Neural cell (in vitro differentiated cells): ENCODE measurements around the gene CMTM8. TPM values are rescaled to one million over a fixed set of nuclear protein-coding genes. Genes with fewer than 3 reads are reported as not detected.

Source experiments
- H2AFZ ChIP-seq: fragments of 200-600, 300-800 bp; sonication (generic), shearing (Covaris generic); 2 replicates; pipeline ENCODE4 v1.6.0; 2014; ENCODE audit warnings: low read depth, mild to moderate bottlenecking, antibody characterized with exemption, low read length, moderate library complexity
- H3F3A ChIP-seq: fragments of 200-600 bp; shearing (Covaris generic); 2 replicates; pipeline ENCODE4 v1.6.1; 2016; ENCODE audit warnings: mild to moderate bottlenecking, moderate library complexity, mixed read lengths, antibody characterized with exemption, low read length; ENCODE audit not compliant: insufficient read depth, poor library complexity, severe bottlenecking
- H3K27ac ChIP-seq: fragments of 200-600, 300-800 bp; sonication (generic), shearing (Covaris generic); 2 replicates; pipeline ENCODE4 v1.5.1; 2014; ENCODE audit warnings: mild to moderate bottlenecking, low read length, moderate library complexity
- H3K27me3 ChIP-seq: fragments of 300-800, 200-600 bp; sonication (generic), shearing (Covaris generic); 2 replicates; pipeline ENCODE4 v1.6.0; 2014; ENCODE audit warnings: mild to moderate bottlenecking, low read depth, low read length, moderate library complexity; ENCODE audit not compliant: insufficient read depth
- H3K36me3 ChIP-seq: fragments of 300-800, 200-600 bp; sonication (generic), shearing (Covaris generic); 2 replicates; pipeline ENCODE4 v1.5.1; 2014; ENCODE audit warnings: mild to moderate bottlenecking, antibody characterized with exemption, low read length, moderate library complexity; ENCODE audit not compliant: insufficient read depth
- H3K4me2 ChIP-seq: fragments of 300-800, 200-600 bp; sonication (generic), shearing (Covaris generic); 2 replicates; pipeline ENCODE4 v1.6.0; 2014; ENCODE audit warnings: mild to moderate bottlenecking, low read length
- H3K4me3 ChIP-seq: fragments of 300-800, 200-600 bp; sonication (generic), shearing (Covaris generic); 2 replicates; pipeline ENCODE4 v1.5.1; 2014; ENCODE audit warnings: mild to moderate bottlenecking, low read length, moderate library complexity
- H3K79me2 ChIP-seq: fragments of 200-600 bp; shearing (Covaris generic); replicated peaks from 2 replicates; pipeline ENCODE4 v1.6.0; 2014; ENCODE audit warnings: mild to moderate bottlenecking, low read length, moderate library complexity; ENCODE audit not compliant: insufficient read depth
- H3K9ac ChIP-seq: fragments of 300-800, 200-600 bp; sonication (generic), shearing (Covaris generic); 2 replicates; pipeline ENCODE4 v1.6.1; 2016; ENCODE audit warnings: mild to moderate bottlenecking, low read length, mixed read lengths
- H3K9me2 ChIP-seq: fragments of 200-600 bp; shearing (Covaris generic); 2 replicates; pipeline ENCODE4 v1.6.1; 2016; ENCODE audit warnings: mild to moderate bottlenecking, low read length, mixed read lengths; ENCODE audit not compliant: insufficient read depth
- H3K9me3 ChIP-seq: fragments of 200-600, 300-800 bp; sonication (generic), shearing (Covaris generic); 2 replicates; pipeline ENCODE4 v1.6.1; 2016; ENCODE audit warnings: mild to moderate bottlenecking, mixed run types, low read length, moderate library complexity, mixed read lengths
- H4K20me1 ChIP-seq: fragments of 200-600 bp; shearing (Covaris generic); 2 replicates; pipeline ENCODE4 v1.6.1; 2016; ENCODE audit warnings: mild to moderate bottlenecking, mixed run types; ENCODE audit not compliant: insufficient read depth
- EP300 ChIP-seq: fragments of 450-650 bp; conservative IDR thresholded peaks from 2 replicates; pipeline ENCODE4 v1.6.1; 2014; ENCODE audit warnings: antibody characterized with exemption, mild to moderate bottlenecking, moderate library complexity; ENCODE audit not compliant: poor library complexity, severe bottlenecking
- EZH2 ChIP-seq: fragments of 200-600, 300-800 bp; shearing (Covaris generic), sonication (generic); IDR thresholded peaks from 2 replicates; pipeline ENCODE4 v1.6.1; 2014; ENCODE audit warnings: antibody characterized with exemption, low read length, borderline replicate concordance, mild to moderate bottlenecking; ENCODE audit not compliant: insufficient read depth, poor library complexity, severe bottlenecking
- MXI1 ChIP-seq: fragments of 450-650 bp; conservative IDR thresholded peaks from 2 replicates; pipeline ENCODE4 v1.6.1; 2014; ENCODE audit warnings: antibody characterized with exemption, mild to moderate bottlenecking; ENCODE audit not compliant: poor library complexity, severe bottlenecking
- POLR2AphosphoS5 ChIP-seq: IDR thresholded peaks from 2 replicates; pipeline ENCODE4 v1.6.1; 2012
- RAD21 ChIP-seq: fragments of 450-650 bp; conservative IDR thresholded peaks from 2 replicates; pipeline ENCODE4 v1.6.1; 2014; ENCODE audit warnings: antibody characterized with exemption, mild to moderate bottlenecking, moderate library complexity
- SMC3 ChIP-seq: fragments of 450-650 bp; conservative IDR thresholded peaks from 2 replicates; pipeline ENCODE4 v1.6.1; 2014; ENCODE audit warnings: antibody characterized with exemption, mild to moderate bottlenecking, moderate library complexity; ENCODE audit not compliant: poor library complexity
- TAF1 ChIP-seq: IDR thresholded peaks from 2 replicates; pipeline ENCODE4 v1.6.1; 2012; ENCODE audit warnings: low read depth
- polyA plus RNA-seq: library from polyadenylated mRNA; depleted of rRNA; stranded (reverse); fragments of >200 nt; gene quantifications from 2 replicates; pipeline ENCODE4 v1.2.3, GENCODE V29; 2014
- TF ChIP-seq, protein P1 (sequence below): IDR thresholded peaks from 2 replicates; pipeline ENCODE4 v1.6.1; 2012; ENCODE audit warnings: borderline replicate concordance
- TF ChIP-seq, protein P2 (sequence below): fragments of 450-650 bp; IDR thresholded peaks from 2 replicates; pipeline ENCODE4 v1.5.1; 2014; ENCODE audit warnings: antibody characterized with exemption, mild to moderate bottlenecking, moderate library complexity; ENCODE audit not compliant: poor library complexity, severe bottlenecking

Gene CMTM8
- polyA plus RNA-seq, 1 donor from 2014 or later, result not detected

GRCh38 chr3:32313723-32314473 is 75.4 kb downstream of the CMTM8 start:
- peaks cover 3% of the 10 kb centered on the region for H3F3A ChIP-seq
- H3K4me3 ChIP-seq, result no peak overlapping the region
- H2AFZ ChIP-seq, result no peak overlapping the region
- TF ChIP-seq MXI1 (no peak), TAF1 (no peak), POLR2AphosphoS5 (no peak), SMC3 (no peak), RAD21 (no peak), EZH2 (no peak), EP300 (no peak)
- TF ChIP-seq, protein P1, sequence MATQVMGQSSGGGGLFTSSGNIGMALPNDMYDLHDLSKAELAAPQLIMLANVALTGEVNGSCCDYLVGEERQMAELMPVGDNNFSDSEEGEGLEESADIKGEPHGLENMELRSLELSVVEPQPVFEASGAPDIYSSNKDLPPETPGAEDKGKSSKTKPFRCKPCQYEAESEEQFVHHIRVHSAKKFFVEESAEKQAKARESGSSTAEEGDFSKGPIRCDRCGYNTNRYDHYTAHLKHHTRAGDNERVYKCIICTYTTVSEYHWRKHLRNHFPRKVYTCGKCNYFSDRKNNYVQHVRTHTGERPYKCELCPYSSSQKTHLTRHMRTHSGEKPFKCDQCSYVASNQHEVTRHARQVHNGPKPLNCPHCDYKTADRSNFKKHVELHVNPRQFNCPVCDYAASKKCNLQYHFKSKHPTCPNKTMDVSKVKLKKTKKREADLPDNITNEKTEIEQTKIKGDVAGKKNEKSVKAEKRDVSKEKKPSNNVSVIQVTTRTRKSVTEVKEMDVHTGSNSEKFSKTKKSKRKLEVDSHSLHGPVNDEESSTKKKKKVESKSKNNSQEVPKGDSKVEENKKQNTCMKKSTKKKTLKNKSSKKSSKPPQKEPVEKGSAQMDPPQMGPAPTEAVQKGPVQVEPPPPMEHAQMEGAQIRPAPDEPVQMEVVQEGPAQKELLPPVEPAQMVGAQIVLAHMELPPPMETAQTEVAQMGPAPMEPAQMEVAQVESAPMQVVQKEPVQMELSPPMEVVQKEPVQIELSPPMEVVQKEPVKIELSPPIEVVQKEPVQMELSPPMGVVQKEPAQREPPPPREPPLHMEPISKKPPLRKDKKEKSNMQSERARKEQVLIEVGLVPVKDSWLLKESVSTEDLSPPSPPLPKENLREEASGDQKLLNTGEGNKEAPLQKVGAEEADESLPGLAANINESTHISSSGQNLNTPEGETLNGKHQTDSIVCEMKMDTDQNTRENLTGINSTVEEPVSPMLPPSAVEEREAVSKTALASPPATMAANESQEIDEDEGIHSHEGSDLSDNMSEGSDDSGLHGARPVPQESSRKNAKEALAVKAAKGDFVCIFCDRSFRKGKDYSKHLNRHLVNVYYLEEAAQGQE, result no peak
- TF ChIP-seq, protein P2, sequence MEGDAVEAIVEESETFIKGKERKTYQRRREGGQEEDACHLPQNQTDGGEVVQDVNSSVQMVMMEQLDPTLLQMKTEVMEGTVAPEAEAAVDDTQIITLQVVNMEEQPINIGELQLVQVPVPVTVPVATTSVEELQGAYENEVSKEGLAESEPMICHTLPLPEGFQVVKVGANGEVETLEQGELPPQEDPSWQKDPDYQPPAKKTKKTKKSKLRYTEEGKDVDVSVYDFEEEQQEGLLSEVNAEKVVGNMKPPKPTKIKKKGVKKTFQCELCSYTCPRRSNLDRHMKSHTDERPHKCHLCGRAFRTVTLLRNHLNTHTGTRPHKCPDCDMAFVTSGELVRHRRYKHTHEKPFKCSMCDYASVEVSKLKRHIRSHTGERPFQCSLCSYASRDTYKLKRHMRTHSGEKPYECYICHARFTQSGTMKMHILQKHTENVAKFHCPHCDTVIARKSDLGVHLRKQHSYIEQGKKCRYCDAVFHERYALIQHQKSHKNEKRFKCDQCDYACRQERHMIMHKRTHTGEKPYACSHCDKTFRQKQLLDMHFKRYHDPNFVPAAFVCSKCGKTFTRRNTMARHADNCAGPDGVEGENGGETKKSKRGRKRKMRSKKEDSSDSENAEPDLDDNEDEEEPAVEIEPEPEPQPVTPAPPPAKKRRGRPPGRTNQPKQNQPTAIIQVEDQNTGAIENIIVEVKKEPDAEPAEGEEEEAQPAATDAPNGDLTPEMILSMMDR, result no peak
- no peaks in the 10 kb centered on the region for H3K9me3 ChIP-seq
- H3K36me3 ChIP-seq, result no peaks in the 10 kb centered on the region
- H3K9ac ChIP-seq, result no peak overlapping the region
- no peaks in the 10 kb centered on the region for H4K20me1 ChIP-seq
- no peaks in the 10 kb centered on the region for H3K9me2 ChIP-seq
- H3K27ac ChIP-seq, result no peak overlapping the region
- no peaks in the 10 kb centered on the region for H3K79me2 ChIP-seq
- H3K27me3 ChIP-seq, result no peaks in the 10 kb centered on the region
- H3K4me2 ChIP-seq, result no peak overlapping the region

- peaks cover 6% of the 10 kb centered on the region for H3F3A ChIP-seq
- no peaks in the 10 kb centered on the region for H3K27me3 ChIP-seq
- H3K27ac ChIP-seq, result no peak overlapping the region
- TF ChIP-seq POLR2AphosphoS5, result no peak
- TF ChIP-seq EZH2, result no peak
- TF ChIP-seq MXI1, result no peak
- no peak for TF ChIP-seq EP300
- TF ChIP-seq, protein P2, result no peak
- no peak for TF ChIP-seq SMC3
- no peak for TF ChIP-seq TAF1
- TF ChIP-seq RAD21, result no peak
- TF ChIP-seq, protein P1, result no peak
- H3K9me3 ChIP-seq, result no peaks in the 10 kb centered on the region
- H2AFZ ChIP-seq, result no peak overlapping the region
- no peaks in the 10 kb centered on the region for H4K20me1 ChIP-seq
- no peaks in the 10 kb centered on the region for H3K79me2 ChIP-seq
- H3K9me2 ChIP-seq, result no peaks in the 10 kb centered on the region
- no peaks in the 10 kb centered on the region for H3K36me3 ChIP-seq
- H3K4me2 ChIP-seq, result no peak overlapping the region
- no peak overlapping the region for H3K9ac ChIP-seq
- H3K4me3 ChIP-seq, result no peak overlapping the region
These were observed 77.0 kb downstream of the CMTM8 start for GRCh38 chr3:32315441-32315840.
